Measurements from ENCODE around the gene MT1X.

The MT1X gene

GRCh38 chr16:56697456-56698155 lies 15.3 kb downstream of the MT1X start:
- TF ChIP-seq CTCF (IDR thresholded peaks at IDR 0.05) = no peak
- Mint-ChIP-seq H3K27ac (no peak overlapping the region), H3K36me3 (ENCODE audit: low read depth) (no peaks in the 10 kb centered on the region), H3K4me1 (peaks cover 11% of the 10 kb centered on the region), H3K4me3 (no peak overlapping the region), H3K9me3 (peaks cover 13% of the 10 kb centered on the region), H3K27me3 (ENCODE audit: low read depth, poor library complexity) (peaks cover 14% of the 10 kb centered on the region)
- no peak for DNase-seq

GRCh38 chr16:56700195-56700594 lies 17.9 kb downstream of the MT1X start:
- no peak for DNase-seq
- Mint-ChIP-seq H3K36me3 (ENCODE audit: low read depth) (no peaks in the 10 kb centered on the region), H3K27ac (no peak overlapping the region), H3K4me3 (no peak overlapping the region), H3K9me3 (peaks cover 13% of the 10 kb centered on the region), H3K27me3 (ENCODE audit: low read depth, poor library complexity) (peaks cover 23% of the 10 kb centered on the region), H3K4me1 (peaks cover 11% of the 10 kb centered on the region)
- no peak for TF ChIP-seq CTCF (IDR thresholded peaks at IDR 0.05)

DNA sequence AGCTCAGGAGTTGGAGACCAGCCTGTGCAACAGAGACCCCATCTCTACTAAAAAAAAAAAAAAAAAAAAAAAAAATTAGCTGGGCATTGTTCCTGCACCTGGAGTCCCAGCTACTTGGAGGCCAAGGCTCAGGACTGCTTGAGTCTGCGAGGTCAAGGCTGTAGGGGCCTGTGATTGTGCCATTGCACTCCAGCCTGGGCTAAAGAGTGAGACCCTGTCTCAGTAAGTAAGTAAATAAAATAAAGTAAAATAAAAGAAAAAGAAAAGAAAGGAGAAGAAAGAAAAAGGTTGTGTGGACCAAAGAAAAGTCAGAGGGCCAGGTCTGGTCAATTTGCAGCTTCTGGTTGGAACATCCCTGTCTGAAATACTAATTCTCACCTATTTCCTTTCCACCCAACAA lies 18.4 kb downstream of the MT1X start:
- Mint-ChIP-seq H3K9me3 (peaks cover 13% of the 10 kb centered on the region), H3K4me1 (peaks cover 11% of the 10 kb centered on the region), H3K27ac (no peak overlapping the region), H3K4me3 (no peak overlapping the region), H3K36me3 (ENCODE audit: low read depth) (no peaks in the 10 kb centered on the region), H3K27me3 (ENCODE audit: low read depth, poor library complexity) (peaks cover 27% of the 10 kb centered on the region)
- no peak for DNase-seq
- no peak for TF ChIP-seq CTCF (IDR thresholded peaks at IDR 0.05)

DNA sequence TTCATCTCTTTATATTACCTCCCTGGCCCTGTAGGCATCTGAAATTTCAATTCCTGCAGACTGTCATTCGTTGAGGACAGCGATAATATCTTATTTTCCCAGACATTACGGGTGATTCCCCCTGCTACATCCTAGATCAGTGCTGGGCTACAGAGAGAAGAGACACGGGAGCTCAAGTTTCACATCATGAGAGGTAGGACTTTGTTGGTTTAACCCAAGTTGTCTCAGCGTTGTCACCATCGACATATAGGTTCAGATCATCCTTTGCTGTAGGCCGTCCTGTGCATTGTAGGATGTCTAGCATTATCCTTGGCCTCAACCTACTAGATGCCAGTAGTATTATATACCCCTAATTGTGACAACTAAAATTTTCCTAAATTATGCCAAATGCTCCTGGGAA lies 19.3 kb downstream of the MT1X start:
- TF ChIP-seq CTCF (IDR thresholded peaks at IDR 0.05) = no peak
- H3K9me3 Mint-ChIP-seq = peaks cover 13% of the 10 kb centered on the region
- H3K27me3 Mint-ChIP-seq (ENCODE audit: low read depth, poor library complexity) = peaks cover 27% of the 10 kb centered on the region
- H3K36me3 Mint-ChIP-seq (ENCODE audit: low read depth) = no peaks in the 10 kb centered on the region
- no peak overlapping the region for H3K4me3 Mint-ChIP-seq
- DNase-seq = no peak
- peaks cover 11% of the 10 kb centered on the region for H3K4me1 Mint-ChIP-seq
- peak overlapping the region; percentile 39 for H3K27ac Mint-ChIP-seq

DNA sequence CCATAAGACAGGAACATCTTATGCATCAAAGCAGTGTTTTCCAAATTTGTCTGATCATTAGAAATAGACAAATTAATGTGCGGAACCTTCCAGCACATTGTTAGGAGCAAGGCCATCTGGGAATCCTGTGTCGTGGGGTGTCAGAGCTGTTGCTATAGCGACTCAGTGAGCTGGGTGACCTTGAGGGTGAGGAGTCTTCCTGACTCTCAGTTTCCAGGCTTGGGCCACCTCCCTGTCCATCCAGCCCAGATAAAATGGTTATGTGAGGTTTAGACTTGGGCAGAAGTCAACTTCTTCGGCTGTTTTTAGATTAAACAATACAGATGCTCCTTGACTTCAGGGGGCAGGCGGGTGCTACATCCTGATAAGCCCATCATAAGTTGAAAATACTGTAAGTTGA lies 20.6 kb downstream of the MT1X start:
- H3K36me3 Mint-ChIP-seq (ENCODE audit: low read depth) = no peaks in the 10 kb centered on the region
- no peak overlapping the region for H3K4me3 Mint-ChIP-seq
- H3K4me1 Mint-ChIP-seq = peaks cover 11% of the 10 kb centered on the region
- TF ChIP-seq CTCF (IDR thresholded peaks at IDR 0.05) = no peak
- H3K27ac Mint-ChIP-seq = no peak overlapping the region
- H3K9me3 Mint-ChIP-seq = peaks cover 2% of the 10 kb centered on the region
- H3K27me3 Mint-ChIP-seq (ENCODE audit: low read depth, poor library complexity) = peaks cover 27% of the 10 kb centered on the region
- no peak for DNase-seq

Measured in nephron progenitor cell (in vitro differentiated cells).